GM23338 (cell line): ENCODE results near the gene ZYX. TPM values are rescaled to one million over a fixed set of nuclear protein-coding genes. Genes with fewer than 3 reads are reported as not detected.

Source experiments
- ATAC-seq: fragments of 200-7000 bp; cut with Tn5 transposase; 3 replicates; pipeline ENCODE4 v1.9.1; 2020
- DNase-seq: peaks from one replicate; pipeline ENCODE4 v3.0.0-alpha.2; 2015; ENCODE audit warnings: low spot score
- H2AFZ ChIP-seq: fragments of 200-600 bp; sonication (generic); 2 replicates; pipeline ENCODE4 v1.8.0; 2016; ENCODE audit warnings: antibody characterized with exemption, mild to moderate bottlenecking, moderate library complexity
- H3F3A ChIP-seq: fragments of 200-600 bp; sonication (generic); replicated peaks from 2 replicates; pipeline ENCODE4 v1.8.0; 2017; ENCODE audit warnings: antibody characterized with exemption, mixed run types, low read depth
- H3K27ac ChIP-seq: fragments of 200-600 bp; sonication (generic); 2 replicates; pipeline ENCODE4 v1.6.1; 2016; ENCODE audit warnings: low read depth
- H3K27me3 ChIP-seq: fragments of 200-600 bp; sonication (generic); 2 replicates; pipeline ENCODE4 v1.8.0; 2016; ENCODE audit warnings: mild to moderate bottlenecking, mixed run types, moderate library complexity; ENCODE audit not compliant: insufficient read depth
- H3K36me3 ChIP-seq: fragments of 200-600 bp; sonication (generic); 2 replicates; pipeline ENCODE4 v1.8.0; 2016; ENCODE audit warnings: mild to moderate bottlenecking; ENCODE audit not compliant: insufficient read depth
- H3K4me1 ChIP-seq: fragments of 200-600 bp; sonication (generic); 2 replicates; pipeline ENCODE4 v1.8.0; 2016; ENCODE audit warnings: mild to moderate bottlenecking, moderate library complexity; ENCODE audit not compliant: insufficient read depth
- H3K4me2 ChIP-seq: fragments of 200-600 bp; sonication (generic); 2 replicates; pipeline ENCODE4 v1.7.1; 2017; ENCODE audit warnings: mixed run types
- H3K4me3 ChIP-seq: fragments of 200-600 bp; sonication (generic); 2 replicates; pipeline ENCODE4 v1.6.1; 2016; ENCODE audit warnings: mixed run types
- H3K79me2 ChIP-seq: fragments of 200-600 bp; sonication (generic); replicated peaks from 2 replicates; pipeline ENCODE4 v1.8.0; 2017; ENCODE audit warnings: mild to moderate bottlenecking; ENCODE audit not compliant: insufficient read depth
- H3K9me2 ChIP-seq: fragments of 200-600 bp; sonication (generic); 2 replicates; pipeline ENCODE4 v1.8.0; 2017; ENCODE audit not compliant: insufficient read depth
- H4K20me1 ChIP-seq: fragments of 200-600 bp; sonication (generic); replicated peaks from 2 replicates; pipeline ENCODE4 v1.8.0; 2017; ENCODE audit warnings: mild to moderate bottlenecking; ENCODE audit not compliant: insufficient read depth
- H3K27ac Mint-ChIP-seq: 2 replicates; pipeline ENCODE4 v1.8.0; 2020; ENCODE audit warnings: inconsistent platforms, mild to moderate bottlenecking, moderate library complexity, mixed read lengths
- H3K27me3 Mint-ChIP-seq: 3 replicates; pipeline ENCODE4 v1.8.0; 2022; ENCODE audit warnings: low read depth, mild to moderate bottlenecking, moderate library complexity, mixed read lengths, inconsistent platforms; ENCODE audit not compliant: insufficient read depth, poor library complexity
- H3K36me3 Mint-ChIP-seq: 3 replicates; pipeline ENCODE4 v1.8.0; 2021; ENCODE audit warnings: low read depth, mild to moderate bottlenecking, inconsistent platforms, moderate library complexity, mixed read lengths
- H3K4me1 Mint-ChIP-seq: 3 replicates; pipeline ENCODE4 v1.8.0; 2020; ENCODE audit warnings: mild to moderate bottlenecking, inconsistent platforms, mixed read lengths
- H3K4me3 Mint-ChIP-seq: 3 replicates; pipeline ENCODE4 v1.8.0; 2021; ENCODE audit warnings: moderate library complexity, mild to moderate bottlenecking, inconsistent platforms, mixed read lengths
- H3K9me3 Mint-ChIP-seq: 3 replicates; pipeline ENCODE4 v1.8.0; 2020; ENCODE audit warnings: moderate library complexity, mild to moderate bottlenecking, inconsistent platforms, mixed read lengths
- CREB1 ChIP-seq: fragments of 250-450 bp; sonication (Bioruptor Pico); IDR thresholded peaks from 2 replicates; pipeline ENCODE4 v1.5.0; 2020; ENCODE audit warnings: low read depth, mild to moderate bottlenecking, moderate library complexity
- EZH2 ChIP-seq: fragments of 200-600 bp; sonication (generic); IDR thresholded peaks from one replicate; pipeline ENCODE4 v1.8.0; 2017; ENCODE audit warnings: antibody characterized with exemption, mild to moderate bottlenecking, low read depth; ENCODE audit not compliant: unreplicated experiment
- EZH2phosphoT487 ChIP-seq: fragments of 200-600 bp; sonication (generic); IDR thresholded peaks from one replicate; pipeline ENCODE4 v1.8.1; 2018; ENCODE audit warnings: antibody characterized with exemption; ENCODE audit not compliant: unreplicated experiment
- JUNB ChIP-seq: IDR thresholded peaks from one replicate; pipeline ENCODE4 v1.6.1; 2016; ENCODE audit warnings: antibody characterized with exemption; ENCODE audit not compliant: unreplicated experiment
- NANOG ChIP-seq: IDR thresholded peaks from 2 replicates; pipeline ENCODE4 v1.6.1; 2016; ENCODE audit warnings: antibody characterized with exemption, borderline replicate concordance
- POLR2AphosphoS5 ChIP-seq: IDR thresholded peaks from 2 replicates; pipeline ENCODE4 v1.6.1; 2016; ENCODE audit warnings: antibody characterized with exemption, low read depth
- STAT1 ChIP-seq: IDR thresholded peaks from one replicate; pipeline ENCODE4 v1.6.1; 2016; ENCODE audit warnings: antibody characterized with exemption; ENCODE audit not compliant: unreplicated experiment
- ZNF114 ChIP-seq: fragments of 250-450 bp; sonication (Bioruptor Pico); IDR thresholded peaks from 2 replicates; pipeline ENCODE4 v1.5.0; 2020; ENCODE audit warnings: mild to moderate bottlenecking, moderate library complexity
- ZNF331 ChIP-seq: fragments of 250-450 bp; sonication (Bioruptor Pico); IDR thresholded peaks from 2 replicates; pipeline ENCODE4 v1.5.0; 2020; ENCODE audit warnings: low read depth, mild to moderate bottlenecking, moderate library complexity
- polyA plus RNA-seq: library from polyadenylated mRNA; unstranded; fragments of >200 nt; fragmentation: Nextera tagmentation; extraction: Ambion mirVana; gene quantifications from 2 replicates; pipeline ENCODE4 v1.2.1, GENCODE V29; 2016
- total RNA-seq: library from RNA; depleted of rRNA; stranded (reverse); fragments of >200 nt; shearing (Covaris generic); gene quantifications from 2 replicates; pipeline ENCODE4 v1.2.3, GENCODE V29; 2014
- TF ChIP-seq, protein P1 (sequence below): IDR thresholded peaks from 2 replicates; pipeline ENCODE4 v1.6.1; 2016; ENCODE audit warnings: antibody characterized with exemption
- TF ChIP-seq, protein P2 (sequence below), 2 experiments: fragments of 200-600 bp in 1 of 2; sonication (generic) in 1 of 2; conservative IDR thresholded peaks; 2 replicates each; pipeline versions ENCODE4 v1.5.1 to v1.6.1; 2016 to 2017; ENCODE audit warnings: antibody characterized with exemption in 2 of 2, low read depth in 2 of 2, mild to moderate bottlenecking in 2 of 2, moderate library complexity in 1 of 2
- TF ChIP-seq, protein P3 (sequence below): fragments of 250-450 bp; sonication (Bioruptor Pico); IDR thresholded peaks from 2 replicates; pipeline ENCODE4 v1.5.0; 2020; ENCODE audit warnings: mild to moderate bottlenecking, moderate library complexity
- TF ChIP-seq, protein P4 (sequence below): IDR thresholded peaks from one replicate; pipeline ENCODE4 v1.6.1; 2018; ENCODE audit warnings: antibody characterized with exemption; ENCODE audit not compliant: unreplicated experiment

Gene ZYX
- total and polyA plus RNA-seq, 2 experiments from 2014 or later = 111 to 141 TPM

DNA sequence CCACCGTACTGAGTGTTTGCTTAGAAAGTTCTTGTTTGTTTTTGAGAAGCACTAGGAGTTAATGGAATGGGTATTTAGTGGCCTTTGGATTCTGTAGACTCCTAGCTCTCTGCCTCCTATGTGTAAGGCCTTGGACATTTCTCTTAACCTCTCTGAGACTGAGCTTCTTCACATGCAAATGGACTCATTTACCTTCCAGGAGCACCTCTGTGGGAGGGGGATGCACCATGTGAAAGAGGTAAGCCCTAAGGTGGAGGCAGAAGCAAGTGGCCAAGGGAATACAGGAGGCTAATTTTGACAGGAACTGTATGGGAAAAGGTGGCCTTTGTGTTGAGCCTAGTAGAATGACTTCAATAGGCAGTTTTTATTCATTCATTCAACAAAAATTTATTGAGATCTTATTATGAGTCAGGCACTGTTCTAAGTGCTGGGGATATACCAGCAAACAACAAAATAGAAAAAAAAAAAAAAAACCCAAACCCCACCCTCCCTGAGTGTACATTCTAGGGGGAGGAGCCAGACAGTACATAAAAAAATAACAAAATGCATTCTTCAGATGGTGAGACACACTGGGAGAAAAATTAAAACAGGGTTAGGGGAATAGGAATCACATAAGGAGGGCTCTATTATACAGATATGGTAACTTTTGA is 36.7 kb downstream of the ZYX start:
- H3K79me2 ChIP-seq = no peaks in the 10 kb centered on the region
- H3K4me1 ChIP-seq = peaks cover 41% of the 10 kb centered on the region
- H2AFZ ChIP-seq = no peak overlapping the region
- H4K20me1 ChIP-seq = no peaks in the 10 kb centered on the region
- TF ChIP-seq POLR2AphosphoS5 (no peak), EZH2 (no peak), EZH2phosphoT487 (no peak), NANOG (no peak), STAT1 (no peak), CREB1 (CRISPR knock-in tag) (no peak), ZNF331 (no peak), ZNF114 (CRISPR knock-in tag) (no peak), JUNB (no peak)
- TF ChIP-seq, protein P1, sequence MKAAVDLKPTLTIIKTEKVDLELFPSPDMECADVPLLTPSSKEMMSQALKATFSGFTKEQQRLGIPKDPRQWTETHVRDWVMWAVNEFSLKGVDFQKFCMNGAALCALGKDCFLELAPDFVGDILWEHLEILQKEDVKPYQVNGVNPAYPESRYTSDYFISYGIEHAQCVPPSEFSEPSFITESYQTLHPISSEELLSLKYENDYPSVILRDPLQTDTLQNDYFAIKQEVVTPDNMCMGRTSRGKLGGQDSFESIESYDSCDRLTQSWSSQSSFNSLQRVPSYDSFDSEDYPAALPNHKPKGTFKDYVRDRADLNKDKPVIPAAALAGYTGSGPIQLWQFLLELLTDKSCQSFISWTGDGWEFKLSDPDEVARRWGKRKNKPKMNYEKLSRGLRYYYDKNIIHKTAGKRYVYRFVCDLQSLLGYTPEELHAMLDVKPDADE = no peak
- TF ChIP-seq, protein P2, sequence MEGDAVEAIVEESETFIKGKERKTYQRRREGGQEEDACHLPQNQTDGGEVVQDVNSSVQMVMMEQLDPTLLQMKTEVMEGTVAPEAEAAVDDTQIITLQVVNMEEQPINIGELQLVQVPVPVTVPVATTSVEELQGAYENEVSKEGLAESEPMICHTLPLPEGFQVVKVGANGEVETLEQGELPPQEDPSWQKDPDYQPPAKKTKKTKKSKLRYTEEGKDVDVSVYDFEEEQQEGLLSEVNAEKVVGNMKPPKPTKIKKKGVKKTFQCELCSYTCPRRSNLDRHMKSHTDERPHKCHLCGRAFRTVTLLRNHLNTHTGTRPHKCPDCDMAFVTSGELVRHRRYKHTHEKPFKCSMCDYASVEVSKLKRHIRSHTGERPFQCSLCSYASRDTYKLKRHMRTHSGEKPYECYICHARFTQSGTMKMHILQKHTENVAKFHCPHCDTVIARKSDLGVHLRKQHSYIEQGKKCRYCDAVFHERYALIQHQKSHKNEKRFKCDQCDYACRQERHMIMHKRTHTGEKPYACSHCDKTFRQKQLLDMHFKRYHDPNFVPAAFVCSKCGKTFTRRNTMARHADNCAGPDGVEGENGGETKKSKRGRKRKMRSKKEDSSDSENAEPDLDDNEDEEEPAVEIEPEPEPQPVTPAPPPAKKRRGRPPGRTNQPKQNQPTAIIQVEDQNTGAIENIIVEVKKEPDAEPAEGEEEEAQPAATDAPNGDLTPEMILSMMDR (conservative IDR thresholded peaks at IDR 0.05; ENCODE audit: low read depth in 2 of 2) = no peak
- TF ChIP-seq, protein P3, sequence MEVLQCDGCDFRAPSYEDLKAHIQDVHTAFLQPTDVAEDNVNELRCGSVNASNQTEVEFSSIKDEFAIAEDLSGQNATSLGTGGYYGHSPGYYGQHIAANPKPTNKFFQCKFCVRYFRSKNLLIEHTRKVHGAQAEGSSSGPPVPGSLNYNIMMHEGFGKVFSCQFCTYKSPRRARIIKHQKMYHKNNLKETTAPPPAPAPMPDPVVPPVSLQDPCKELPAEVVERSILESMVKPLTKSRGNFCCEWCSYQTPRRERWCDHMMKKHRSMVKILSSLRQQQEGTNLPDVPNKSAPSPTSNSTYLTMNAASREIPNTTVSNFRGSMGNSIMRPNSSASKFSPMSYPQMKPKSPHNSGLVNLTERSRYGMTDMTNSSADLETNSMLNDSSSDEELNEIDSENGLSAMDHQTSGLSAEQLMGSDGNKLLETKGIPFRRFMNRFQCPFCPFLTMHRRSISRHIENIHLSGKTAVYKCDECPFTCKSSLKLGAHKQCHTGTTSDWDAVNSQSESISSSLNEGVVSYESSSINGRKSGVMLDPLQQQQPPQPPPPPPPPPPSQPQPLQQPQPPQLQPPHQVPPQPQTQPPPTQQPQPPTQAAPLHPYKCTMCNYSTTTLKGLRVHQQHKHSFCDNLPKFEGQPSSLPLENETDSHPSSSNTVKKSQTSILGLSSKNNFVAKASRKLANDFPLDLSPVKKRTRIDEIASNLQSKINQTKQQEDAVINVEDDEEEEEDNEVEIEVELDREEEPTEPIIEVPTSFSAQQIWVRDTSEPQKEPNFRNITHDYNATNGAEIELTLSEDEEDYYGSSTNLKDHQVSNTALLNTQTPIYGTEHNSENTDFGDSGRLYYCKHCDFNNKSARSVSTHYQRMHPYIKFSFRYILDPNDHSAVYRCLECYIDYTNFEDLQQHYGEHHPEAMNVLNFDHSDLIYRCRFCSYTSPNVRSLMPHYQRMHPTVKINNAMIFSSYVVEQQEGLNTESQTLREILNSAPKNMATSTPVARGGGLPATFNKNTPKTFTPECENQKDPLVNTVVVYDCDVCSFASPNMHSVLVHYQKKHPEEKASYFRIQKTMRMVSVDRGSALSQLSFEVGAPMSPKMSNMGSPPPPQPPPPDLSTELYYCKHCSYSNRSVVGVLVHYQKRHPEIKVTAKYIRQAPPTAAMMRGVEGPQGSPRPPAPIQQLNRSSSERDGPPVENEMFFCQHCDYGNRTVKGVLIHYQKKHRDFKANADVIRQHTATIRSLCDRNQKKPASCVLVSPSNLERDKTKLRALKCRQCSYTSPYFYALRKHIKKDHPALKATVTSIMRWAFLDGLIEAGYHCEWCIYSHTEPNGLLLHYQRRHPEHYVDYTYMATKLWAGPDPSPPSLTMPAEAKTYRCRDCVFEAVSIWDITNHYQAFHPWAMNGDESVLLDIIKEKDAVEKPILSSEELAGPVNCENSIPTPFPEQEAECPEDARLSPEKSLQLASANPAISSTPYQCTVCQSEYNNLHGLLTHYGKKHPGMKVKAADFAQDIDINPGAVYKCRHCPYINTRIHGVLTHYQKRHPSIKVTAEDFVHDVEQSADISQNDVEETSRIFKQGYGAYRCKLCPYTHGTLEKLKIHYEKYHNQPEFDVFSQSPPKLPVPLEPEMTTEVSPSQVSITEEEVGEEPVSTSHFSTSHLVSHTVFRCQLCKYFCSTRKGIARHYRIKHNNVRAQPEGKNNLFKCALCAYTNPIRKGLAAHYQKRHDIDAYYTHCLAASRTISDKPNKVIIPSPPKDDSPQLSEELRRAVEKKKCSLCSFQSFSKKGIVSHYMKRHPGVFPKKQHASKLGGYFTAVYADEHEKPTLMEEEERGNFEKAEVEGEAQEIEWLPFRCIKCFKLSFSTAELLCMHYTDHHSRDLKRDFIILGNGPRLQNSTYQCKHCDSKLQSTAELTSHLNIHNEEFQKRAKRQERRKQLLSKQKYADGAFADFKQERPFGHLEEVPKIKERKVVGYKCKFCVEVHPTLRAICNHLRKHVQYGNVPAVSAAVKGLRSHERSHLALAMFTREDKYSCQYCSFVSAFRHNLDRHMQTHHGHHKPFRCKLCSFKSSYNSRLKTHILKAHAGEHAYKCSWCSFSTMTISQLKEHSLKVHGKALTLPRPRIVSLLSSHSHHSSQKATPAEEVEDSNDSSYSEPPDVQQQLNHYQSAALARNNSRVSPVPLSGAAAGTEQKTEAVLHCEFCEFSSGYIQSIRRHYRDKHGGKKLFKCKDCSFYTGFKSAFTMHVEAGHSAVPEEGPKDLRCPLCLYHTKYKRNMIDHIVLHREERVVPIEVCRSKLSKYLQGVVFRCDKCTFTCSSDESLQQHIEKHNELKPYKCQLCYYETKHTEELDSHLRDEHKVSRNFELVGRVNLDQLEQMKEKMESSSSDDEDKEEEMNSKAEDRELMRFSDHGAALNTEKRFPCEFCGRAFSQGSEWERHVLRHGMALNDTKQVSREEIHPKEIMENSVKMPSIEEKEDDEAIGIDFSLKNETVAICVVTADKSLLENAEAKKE (CRISPR knock-in tag) = no peak; the same call in 1 of the 2 replicates
- TF ChIP-seq, protein P4, sequence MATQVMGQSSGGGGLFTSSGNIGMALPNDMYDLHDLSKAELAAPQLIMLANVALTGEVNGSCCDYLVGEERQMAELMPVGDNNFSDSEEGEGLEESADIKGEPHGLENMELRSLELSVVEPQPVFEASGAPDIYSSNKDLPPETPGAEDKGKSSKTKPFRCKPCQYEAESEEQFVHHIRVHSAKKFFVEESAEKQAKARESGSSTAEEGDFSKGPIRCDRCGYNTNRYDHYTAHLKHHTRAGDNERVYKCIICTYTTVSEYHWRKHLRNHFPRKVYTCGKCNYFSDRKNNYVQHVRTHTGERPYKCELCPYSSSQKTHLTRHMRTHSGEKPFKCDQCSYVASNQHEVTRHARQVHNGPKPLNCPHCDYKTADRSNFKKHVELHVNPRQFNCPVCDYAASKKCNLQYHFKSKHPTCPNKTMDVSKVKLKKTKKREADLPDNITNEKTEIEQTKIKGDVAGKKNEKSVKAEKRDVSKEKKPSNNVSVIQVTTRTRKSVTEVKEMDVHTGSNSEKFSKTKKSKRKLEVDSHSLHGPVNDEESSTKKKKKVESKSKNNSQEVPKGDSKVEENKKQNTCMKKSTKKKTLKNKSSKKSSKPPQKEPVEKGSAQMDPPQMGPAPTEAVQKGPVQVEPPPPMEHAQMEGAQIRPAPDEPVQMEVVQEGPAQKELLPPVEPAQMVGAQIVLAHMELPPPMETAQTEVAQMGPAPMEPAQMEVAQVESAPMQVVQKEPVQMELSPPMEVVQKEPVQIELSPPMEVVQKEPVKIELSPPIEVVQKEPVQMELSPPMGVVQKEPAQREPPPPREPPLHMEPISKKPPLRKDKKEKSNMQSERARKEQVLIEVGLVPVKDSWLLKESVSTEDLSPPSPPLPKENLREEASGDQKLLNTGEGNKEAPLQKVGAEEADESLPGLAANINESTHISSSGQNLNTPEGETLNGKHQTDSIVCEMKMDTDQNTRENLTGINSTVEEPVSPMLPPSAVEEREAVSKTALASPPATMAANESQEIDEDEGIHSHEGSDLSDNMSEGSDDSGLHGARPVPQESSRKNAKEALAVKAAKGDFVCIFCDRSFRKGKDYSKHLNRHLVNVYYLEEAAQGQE = no peak
- ATAC-seq (peak; percentile 85), DNase-seq (peak; percentile 60)
- peak overlapping the region; percentile 40 for H3K4me2 ChIP-seq
- H3K27ac Mint-ChIP-seq = peak overlapping the region; percentile 25
- peaks cover 27% of the 10 kb centered on the region for H3K9me3 Mint-ChIP-seq
- 0 out of 2 replicates have a peak, but pooled peaks cover 9% of the 10 kb centered on the region for H3K36me3 ChIP-seq
- H3K27me3 ChIP-seq = no peaks in the 10 kb centered on the region
- H3F3A ChIP-seq = no peaks in the 10 kb centered on the region
- peaks cover 6% of the 10 kb centered on the region for H3K27me3 Mint-ChIP-seq
- peak overlapping the region; percentile 85 for H3K27ac ChIP-seq
- peaks cover 44% of the 10 kb centered on the region for H3K36me3 Mint-ChIP-seq
- H3K4me3 ChIP-seq = no peak overlapping the region
- no peak overlapping the region for H3K4me3 Mint-ChIP-seq
- peaks cover 51% of the 10 kb centered on the region for H3K4me1 Mint-ChIP-seq
- H3K9me2 ChIP-seq = 0 out of 2 replicates have a peak, but pooled peaks cover 3% of the 10 kb centered on the region
